ENCODE measurements around the gene SACS. TPM values are rescaled to one million over a fixed set of nuclear protein-coding genes. Genes with fewer than 3 reads are reported as not detected.

SACS gene
- total RNA-seq, 4 donors from 2014 or later = 7.1 to 9.3 (median 8.3) TPM

DNA sequence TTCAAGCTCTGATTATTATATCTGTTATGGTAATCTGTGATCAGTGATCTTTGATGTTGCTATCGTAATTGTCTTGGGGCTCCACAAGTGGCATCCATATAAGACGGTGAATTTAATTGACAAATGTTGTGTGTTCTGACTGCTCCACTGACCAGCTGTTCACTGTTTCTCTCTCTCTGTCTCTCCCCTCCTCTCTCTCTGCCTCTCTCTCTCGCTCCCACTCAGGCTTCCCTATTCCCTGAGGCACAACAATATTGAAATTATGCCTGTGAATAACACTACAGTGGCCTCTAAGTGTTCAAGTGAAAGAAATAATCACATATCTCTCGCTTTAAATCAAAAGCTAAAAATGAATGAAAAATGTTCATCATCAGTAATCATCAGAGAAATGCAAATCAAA, 4.4 kb upstream of the SACS start:
- H3K4me3 ChIP-seq (replicated peaks in 1 of 3) = no peak overlapping the region
- 89 to 90% methylated on average over 4 of the region's 4 CpGs for WGBS, 2 donors
- H3K4me1 ChIP-seq = peaks cover 0 to 6% of the 10 kb centered on the region in 2 donors
- no peak for DNase-seq
- no peaks in the 10 kb centered on the region for H3K9me3 ChIP-seq
- no peak for TF ChIP-seq POLR2A (IDR thresholded peaks at IDR 0.05)
- TF ChIP-seq, protein P1, sequence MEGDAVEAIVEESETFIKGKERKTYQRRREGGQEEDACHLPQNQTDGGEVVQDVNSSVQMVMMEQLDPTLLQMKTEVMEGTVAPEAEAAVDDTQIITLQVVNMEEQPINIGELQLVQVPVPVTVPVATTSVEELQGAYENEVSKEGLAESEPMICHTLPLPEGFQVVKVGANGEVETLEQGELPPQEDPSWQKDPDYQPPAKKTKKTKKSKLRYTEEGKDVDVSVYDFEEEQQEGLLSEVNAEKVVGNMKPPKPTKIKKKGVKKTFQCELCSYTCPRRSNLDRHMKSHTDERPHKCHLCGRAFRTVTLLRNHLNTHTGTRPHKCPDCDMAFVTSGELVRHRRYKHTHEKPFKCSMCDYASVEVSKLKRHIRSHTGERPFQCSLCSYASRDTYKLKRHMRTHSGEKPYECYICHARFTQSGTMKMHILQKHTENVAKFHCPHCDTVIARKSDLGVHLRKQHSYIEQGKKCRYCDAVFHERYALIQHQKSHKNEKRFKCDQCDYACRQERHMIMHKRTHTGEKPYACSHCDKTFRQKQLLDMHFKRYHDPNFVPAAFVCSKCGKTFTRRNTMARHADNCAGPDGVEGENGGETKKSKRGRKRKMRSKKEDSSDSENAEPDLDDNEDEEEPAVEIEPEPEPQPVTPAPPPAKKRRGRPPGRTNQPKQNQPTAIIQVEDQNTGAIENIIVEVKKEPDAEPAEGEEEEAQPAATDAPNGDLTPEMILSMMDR (IDR thresholded peaks at IDR 0.05) = no peak
- H3K36me3 ChIP-seq = no peaks in the 10 kb centered on the region
- no peaks in the 10 kb centered on the region for H3K27me3 ChIP-seq
- intact Hi-C loops (cut with DNase I) = no loop called here
- H3K27ac ChIP-seq = no peak overlapping the region

DNA sequence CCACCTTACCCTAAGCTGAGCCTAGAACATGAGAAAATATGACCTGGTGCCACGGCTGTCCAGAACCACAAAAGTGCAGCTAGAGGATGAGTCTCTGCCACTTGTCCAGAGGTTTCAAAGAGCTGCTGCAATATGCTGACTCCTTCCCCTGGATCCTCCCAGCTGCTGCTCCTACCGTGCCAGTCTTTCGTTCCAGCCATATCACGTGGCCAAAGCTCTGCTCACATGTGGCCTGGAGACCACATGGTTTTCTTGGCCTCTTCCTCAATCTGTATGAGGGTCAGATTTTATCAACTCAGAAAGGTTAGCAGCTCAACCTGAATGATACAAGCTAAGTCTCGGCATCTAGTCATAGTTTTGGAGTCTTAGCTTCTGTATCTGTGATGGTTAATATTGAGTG, 3.2 kb upstream of the SACS start:
- Histone ChIP-seq H3K9me3 (no peaks in the 10 kb centered on the region), H3K27ac (no peak overlapping the region), H3K4me3 (replicated peaks in 1 of 3) (no peak overlapping the region), H3K36me3 (no peaks in the 10 kb centered on the region), H3K4me1 (peaks cover 0 to 6% of the 10 kb centered on the region in 2 donors), H3K27me3 (no peaks in the 10 kb centered on the region)
- intact Hi-C loops (cut with DNase I) = no loop called here
- DNase-seq = no peak
- 90 to 94% methylated on average over 5 of the region's 5 CpGs for WGBS, 2 donors
- TF ChIP-seq POLR2A (IDR thresholded peaks at IDR 0.05) = no peak
- TF ChIP-seq, protein P1 (IDR thresholded peaks at IDR 0.05) = no peak

DNA sequence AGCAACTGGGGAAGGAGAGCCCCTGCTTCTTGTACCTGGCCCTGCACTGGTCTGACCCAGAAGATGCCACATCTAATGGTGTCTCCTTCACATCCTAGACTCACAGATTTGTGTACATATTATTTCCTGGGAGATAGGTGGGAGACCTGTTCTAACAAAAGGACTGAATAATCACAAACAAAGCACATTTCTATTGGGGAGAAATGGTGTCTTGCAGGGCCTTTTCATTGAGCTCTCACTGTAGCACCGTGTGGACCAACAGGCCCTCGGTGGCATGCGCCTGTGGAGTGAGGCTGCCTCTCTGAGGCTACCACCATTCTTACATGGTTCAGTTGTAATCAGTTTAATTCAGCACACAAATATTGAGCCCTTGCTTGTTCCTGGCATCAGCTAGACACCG, 989 bp upstream of the SACS start:
- 80 to 84% methylated on average over 4 of the region's 4 CpGs for WGBS, 2 donors
- H3K9me3 ChIP-seq = no peaks in the 10 kb centered on the region
- DNase-seq = no peak
- no peak overlapping the region for H3K4me3 ChIP-seq (replicated peaks in 1 of 3)
- H3K27ac ChIP-seq = no peak overlapping the region
- no peaks in the 10 kb centered on the region for H3K27me3 ChIP-seq
- TF ChIP-seq, protein P1 (IDR thresholded peaks at IDR 0.05) = no peak
- TF ChIP-seq POLR2A (IDR thresholded peaks at IDR 0.05) = no peak
- peaks cover 0 to 6% of the 10 kb centered on the region in 2 donors for H3K4me1 ChIP-seq
- intact Hi-C loops (cut with DNase I) = no loop called here
- no peaks in the 10 kb centered on the region for H3K36me3 ChIP-seq

DNA sequence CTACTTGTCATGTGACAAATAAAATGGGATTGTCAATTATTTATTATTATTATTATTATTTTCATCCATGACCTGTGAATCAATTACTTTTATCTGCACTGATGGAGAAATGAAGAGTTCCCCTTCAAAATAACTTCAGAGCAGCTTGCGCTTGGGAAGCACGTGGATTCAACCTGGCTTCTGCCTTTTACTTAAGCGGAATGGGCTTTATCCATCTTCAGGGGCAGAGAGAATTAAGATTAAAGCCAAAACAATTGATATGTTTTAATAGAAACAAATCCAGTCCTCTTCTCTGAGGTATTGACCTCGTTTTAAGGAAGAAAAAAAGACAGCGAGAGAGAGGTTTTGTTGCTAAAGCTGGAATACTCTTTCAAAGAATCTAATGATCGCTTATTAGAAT, 876 bp downstream of the SACS start:
- WGBS, 2 donors = 63 to 68% methylated on average over 6 of the region's 6 CpGs
- Histone ChIP-seq H3K9me3 (no peaks in the 10 kb centered on the region), H3K4me1 (peaks cover 0 to 6% of the 10 kb centered on the region in 2 donors), H3K27me3 (no peaks in the 10 kb centered on the region), H3K36me3 (no peaks in the 10 kb centered on the region), H3K4me3 (replicated peaks in 1 of 3) (no peak overlapping the region), H3K27ac (no peak overlapping the region)
- intact Hi-C loops (cut with DNase I) = no loop called here
- no peak for DNase-seq
- no peak for TF ChIP-seq POLR2A (IDR thresholded peaks at IDR 0.05)
- TF ChIP-seq, protein P1 (IDR thresholded peaks at IDR 0.05) = no peak

DNA sequence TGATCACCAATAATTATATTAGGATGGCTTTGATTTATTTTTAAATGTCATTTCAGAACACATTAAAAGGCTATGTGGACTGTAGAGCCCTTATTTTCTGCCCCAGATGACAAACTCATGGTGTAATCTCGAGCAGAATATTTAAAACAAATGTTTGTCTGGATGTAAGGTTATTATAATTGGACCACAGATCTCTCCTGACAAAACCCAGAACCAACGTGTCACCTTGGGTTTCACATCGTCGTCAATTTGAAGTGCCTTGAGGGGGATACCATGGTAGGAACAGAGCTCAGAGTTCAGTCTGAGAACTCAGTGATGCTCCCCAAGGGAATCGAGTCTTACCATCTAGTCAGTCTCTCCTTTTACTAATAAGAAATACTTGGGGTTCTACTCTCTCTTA, 2.8 kb downstream of the SACS start:
- no peaks in the 10 kb centered on the region for H3K36me3 ChIP-seq
- no peaks in the 10 kb centered on the region for H3K9me3 ChIP-seq
- no peak for DNase-seq
- no peaks in the 10 kb centered on the region for H3K27me3 ChIP-seq
- TF ChIP-seq, protein P1 (IDR thresholded peaks at IDR 0.05) = no peak
- no peak for TF ChIP-seq POLR2A (IDR thresholded peaks at IDR 0.05)
- peaks cover 0 to 6% of the 10 kb centered on the region in 2 donors for H3K4me1 ChIP-seq
- 86 to 88% methylated on average over 5 of the region's 5 CpGs for WGBS, 2 donors
- H3K4me3 ChIP-seq (replicated peaks in 1 of 3) = no peak overlapping the region
- no peak overlapping the region for H3K27ac ChIP-seq
- intact Hi-C loops (cut with DNase I) = no loop called here
